SK-N-MC (cell line): ENCODE results near the gene SWAP70.

Experiments used
- EZH2 ChIP-seq: fragments of 200-600 bp; sonication (generic); IDR thresholded peaks from one replicate; pipeline ENCODE4 v1.6.1; 2017; ENCODE audit warnings: antibody characterized with exemption
- POLR2AphosphoS5 ChIP-seq: IDR thresholded peaks from 2 replicates; pipeline ENCODE4 v1.6.1; 2012; ENCODE audit warnings: mild to moderate bottlenecking, low read depth, low read length, borderline replicate concordance

DNA sequence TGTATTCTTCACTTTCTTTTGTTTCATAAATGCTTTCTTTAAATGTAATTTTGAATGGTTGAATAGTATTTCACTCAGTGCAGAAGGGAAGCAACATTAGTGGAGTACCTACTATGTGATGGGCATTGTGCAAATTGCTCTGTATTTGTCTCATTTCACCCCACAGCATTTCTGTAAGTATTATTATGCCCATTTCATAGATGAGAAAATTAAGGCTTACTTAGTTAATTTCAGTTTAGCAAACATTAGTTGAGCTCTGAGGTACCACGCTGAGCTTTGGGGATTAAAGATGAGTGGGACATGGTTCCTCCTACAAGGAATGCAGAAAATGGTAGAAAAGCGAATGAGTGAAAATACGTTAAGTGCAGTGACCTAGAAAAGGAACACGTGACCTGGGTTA is 58.1 kb downstream of the SWAP70 start:
- TF ChIP-seq EZH2 (no peak), POLR2AphosphoS5 (no peak)
